ENCODE data around the gene FBXO36. TPM values are rescaled to one million over a fixed set of nuclear protein-coding genes. Genes with fewer than 3 reads are reported as not detected.

Gene FBXO36
- total and polyA plus RNA-seq, 3 experiments from 2014 or later, result 0.56 to 0.95 (median 0.74) TPM

DNA sequence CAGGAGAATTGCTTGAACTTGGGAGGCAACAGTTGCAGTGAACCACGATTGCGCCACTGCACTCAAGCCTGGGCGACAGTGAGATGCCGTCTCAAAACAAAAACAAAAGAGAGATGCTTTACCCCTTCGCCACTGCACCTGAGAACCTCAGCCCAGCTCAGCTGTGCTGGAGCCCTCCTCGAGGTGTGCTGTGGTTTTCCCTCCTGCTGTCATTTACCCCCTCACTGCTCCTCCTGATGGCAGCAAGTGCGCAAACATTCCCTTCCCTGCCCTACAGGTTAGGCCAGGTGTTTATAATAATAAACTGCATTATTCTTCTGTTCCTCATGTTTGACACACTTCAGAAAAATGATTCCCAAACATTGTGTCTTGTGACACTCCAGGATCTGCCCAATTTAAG lies 8.4 kb downstream of the FBXO36 start:
- no peaks in the 10 kb centered on the region for H3K27me3 ChIP-seq (ENCODE audit: insufficient read depth, low read length, poor library complexity, severe bottlenecking)
- H3K9me3 Mint-ChIP-seq, result no peaks in the 10 kb centered on the region
- H3K36me3 ChIP-seq (ENCODE audit: insufficient read depth, low read length), result no peaks in the 10 kb centered on the region
- DNase-seq, result no peak
- H3K27me3 Mint-ChIP-seq, result no peaks in the 10 kb centered on the region
- peaks cover 0 to 5% (median under 1%) of the 10 kb centered on the region in 3 donors for H3K4me1 Mint-ChIP-seq
- H3K9me3 ChIP-seq (ENCODE audit: low read length), result no peaks in the 10 kb centered on the region
- no peak overlapping the region for H3K4me3 Mint-ChIP-seq
- H3K36me3 Mint-ChIP-seq, result peaks cover 0 to 1% (median 0%) of the 10 kb centered on the region in 3 donors
- ChIA-PET CTCF (no interaction called here), POLR2A (no interaction called here)
- H3K4me1 ChIP-seq (ENCODE audit: insufficient read depth, low read length), result no peaks in the 10 kb centered on the region
- H3K27ac ChIP-seq (ENCODE audit: low read depth, low read length), result no peak overlapping the region
- no peak overlapping the region for H3K4me3 ChIP-seq (ENCODE audit: low read length)
- H3K27ac Mint-ChIP-seq, result peak overlapping the region in 1 of 8 donors; percentile 81

DNA sequence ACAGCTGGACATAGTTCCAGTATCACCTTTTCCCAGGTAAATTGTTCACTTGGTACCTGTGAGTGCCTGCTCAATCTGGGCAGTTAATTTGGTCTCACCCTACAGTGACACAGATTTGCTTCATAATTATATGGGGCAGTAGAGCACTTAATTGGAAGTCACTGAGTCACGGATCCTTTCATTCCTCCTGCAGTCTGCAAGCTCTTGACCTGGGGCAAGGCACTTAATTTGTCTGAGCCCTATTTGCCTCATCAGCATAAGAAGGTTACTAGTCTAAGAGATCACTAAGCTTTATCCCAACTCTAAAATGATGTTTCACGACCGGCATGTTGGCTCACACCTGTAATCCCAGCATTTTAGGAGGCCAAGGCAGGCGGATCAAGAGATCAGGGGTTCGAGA lies 8.9 kb downstream of the FBXO36 start:
- ChIA-PET CTCF (no interaction called here), POLR2A (no interaction called here)
- Histone ChIP-seq H3K27ac (ENCODE audit: low read depth, low read length) (no peak overlapping the region), H3K36me3 (ENCODE audit: insufficient read depth, low read length) (no peaks in the 10 kb centered on the region), H3K27me3 (ENCODE audit: insufficient read depth, low read length, poor library complexity, severe bottlenecking) (no peaks in the 10 kb centered on the region), H3K4me3 (ENCODE audit: low read length) (no peak overlapping the region), H3K9me3 (ENCODE audit: low read length) (no peaks in the 10 kb centered on the region), H3K4me1 (ENCODE audit: insufficient read depth, low read length) (no peaks in the 10 kb centered on the region)
- DNase-seq, result no peak
- Mint-ChIP-seq H3K27me3 (no peaks in the 10 kb centered on the region), H3K36me3 (peaks cover 0 to 2% (median 1%) of the 10 kb centered on the region in 3 donors), H3K27ac (no peak overlapping the region), H3K4me3 (no peak overlapping the region), H3K9me3 (no peaks in the 10 kb centered on the region), H3K4me1 (peaks cover 0 to 5% (median 0%) of the 10 kb centered on the region in 3 donors)

DNA sequence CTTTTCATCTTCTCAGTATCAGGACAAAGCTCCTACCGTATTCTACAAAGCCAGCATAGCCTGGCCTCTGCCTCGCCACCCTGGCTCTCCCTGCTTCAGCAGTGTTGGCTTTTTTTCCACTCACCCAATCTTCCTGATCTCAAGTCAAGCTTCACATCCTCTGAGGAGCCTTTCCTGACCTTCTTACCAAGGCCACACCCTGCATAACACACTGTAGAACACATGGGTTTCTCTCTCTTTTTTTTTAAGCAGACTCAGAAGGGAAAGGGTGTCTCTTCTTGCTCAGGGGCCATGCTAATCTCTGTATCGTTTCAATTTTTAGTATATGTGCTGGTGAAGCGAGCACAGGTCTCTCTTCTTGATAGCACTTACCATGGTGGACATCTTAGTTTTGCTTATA lies 15.2 kb downstream of the FBXO36 start:
- H3K27me3 Mint-ChIP-seq, result no peaks in the 10 kb centered on the region
- no peaks in the 10 kb centered on the region for H3K9me3 Mint-ChIP-seq
- H3K4me1 ChIP-seq (ENCODE audit: insufficient read depth, low read length), result no peaks in the 10 kb centered on the region
- H3K27me3 ChIP-seq (ENCODE audit: insufficient read depth, low read length, poor library complexity, severe bottlenecking), result no peaks in the 10 kb centered on the region
- H3K36me3 ChIP-seq (ENCODE audit: insufficient read depth, low read length), result no peaks in the 10 kb centered on the region
- H3K4me3 Mint-ChIP-seq, result no peak overlapping the region
- no peaks in the 10 kb centered on the region for H3K4me1 Mint-ChIP-seq
- ChIA-PET POLR2A (no interaction called here), CTCF (interaction anchor here (1.2 kb wide), 1 partner anchor 136 kb away, joined by 3 read pairs; no protein-coding TSS in a partner anchor)
- no peaks in the 10 kb centered on the region for H3K9me3 ChIP-seq (ENCODE audit: low read length)
- no peak overlapping the region for H3K4me3 ChIP-seq (ENCODE audit: low read length)
- peaks cover 0 to 2% (median 0%) of the 10 kb centered on the region in 3 donors for H3K36me3 Mint-ChIP-seq
- DNase-seq, result no peak
- H3K27ac Mint-ChIP-seq, result peak overlapping the region in 1 of 8 donors; percentile 49
- H3K27ac ChIP-seq (ENCODE audit: low read depth, low read length), result no peak overlapping the region

DNA sequence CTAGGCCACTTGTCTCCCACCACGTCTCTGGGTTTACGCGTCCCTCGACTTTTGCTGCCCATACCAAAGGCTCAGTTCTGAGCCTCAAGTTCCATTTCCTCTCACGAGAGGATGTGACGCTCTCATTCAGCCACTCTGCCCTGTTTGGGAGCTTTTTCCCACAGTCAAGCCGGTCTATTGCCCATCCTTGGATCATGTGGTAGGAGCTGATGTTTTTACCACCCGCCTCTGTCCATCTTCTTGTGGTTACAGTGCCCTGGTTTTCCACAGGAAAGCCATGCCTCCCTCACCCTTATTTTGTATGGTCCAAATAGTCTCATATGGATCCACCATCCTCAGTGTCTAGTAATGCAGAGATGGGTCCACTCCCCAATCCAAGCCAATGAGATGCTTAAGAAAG lies 20.4 kb downstream of the FBXO36 start:
- ChIA-PET POLR2A (no interaction called here), CTCF (no interaction called here)
- no peak for DNase-seq
- Mint-ChIP-seq H3K27ac (peak overlapping the region in 1 of 8 donors; percentile 11), H3K9me3 (no peaks in the 10 kb centered on the region), H3K36me3 (peaks cover 0 to 4% (median 0%) of the 10 kb centered on the region in 3 donors), H3K27me3 (peaks cover 0 to 1% of the 10 kb centered on the region in 2 donors), H3K4me3 (no peak overlapping the region), H3K4me1 (no peaks in the 10 kb centered on the region)
- H3K27ac ChIP-seq (ENCODE audit: low read depth, low read length), result no peak overlapping the region
- no peaks in the 10 kb centered on the region for H3K36me3 ChIP-seq (ENCODE audit: insufficient read depth, low read length)
- no peak overlapping the region for H3K4me3 ChIP-seq (ENCODE audit: low read length)
- no peaks in the 10 kb centered on the region for H3K27me3 ChIP-seq (ENCODE audit: insufficient read depth, low read length, poor library complexity, severe bottlenecking)
- no peaks in the 10 kb centered on the region for H3K4me1 ChIP-seq (ENCODE audit: insufficient read depth, low read length)
- no peaks in the 10 kb centered on the region for H3K9me3 ChIP-seq (ENCODE audit: low read length)

DNA sequence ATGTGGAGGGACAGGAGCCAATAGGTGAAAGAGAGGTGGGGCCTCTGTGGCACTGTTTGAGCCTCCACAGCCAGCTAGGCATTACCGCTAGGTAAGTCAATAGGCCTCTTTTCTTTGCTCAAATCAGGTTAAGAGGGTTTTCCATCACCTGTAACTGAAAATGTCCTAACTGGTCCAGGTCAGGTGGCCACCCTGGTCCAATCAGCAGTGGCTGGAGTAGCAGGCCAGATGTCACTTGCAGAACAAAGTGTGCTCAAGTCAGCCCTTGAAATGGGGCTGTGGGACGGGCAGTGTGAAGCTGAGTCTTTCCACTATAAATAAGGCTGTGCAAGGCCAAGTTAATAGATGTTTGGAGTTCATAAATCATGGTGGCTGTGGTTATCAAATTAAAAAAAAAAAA lies 20.9 kb downstream of the FBXO36 start:
- no peaks in the 10 kb centered on the region for H3K9me3 ChIP-seq (ENCODE audit: low read length)
- ChIA-PET POLR2A (no interaction called here), CTCF (no interaction called here)
- no peaks in the 10 kb centered on the region for H3K27me3 ChIP-seq (ENCODE audit: insufficient read depth, low read length, poor library complexity, severe bottlenecking)
- H3K27ac ChIP-seq (ENCODE audit: low read depth, low read length), result no peak overlapping the region
- H3K4me3 ChIP-seq (ENCODE audit: low read length), result no peak overlapping the region
- no peaks in the 10 kb centered on the region for H3K9me3 Mint-ChIP-seq
- peak overlapping the region in 1 of 8 donors; percentile 24 for H3K27ac Mint-ChIP-seq
- H3K4me3 Mint-ChIP-seq, result no peak overlapping the region
- DNase-seq, result no peak
- H3K27me3 Mint-ChIP-seq, result peaks cover 0 to 1% of the 10 kb centered on the region in 2 donors
- H3K4me1 ChIP-seq (ENCODE audit: insufficient read depth, low read length), result no peaks in the 10 kb centered on the region
- no peaks in the 10 kb centered on the region for H3K36me3 ChIP-seq (ENCODE audit: insufficient read depth, low read length)
- peaks cover 0 to 4% (median 0%) of the 10 kb centered on the region in 3 donors for H3K36me3 Mint-ChIP-seq
- no peaks in the 10 kb centered on the region for H3K4me1 Mint-ChIP-seq

DNA sequence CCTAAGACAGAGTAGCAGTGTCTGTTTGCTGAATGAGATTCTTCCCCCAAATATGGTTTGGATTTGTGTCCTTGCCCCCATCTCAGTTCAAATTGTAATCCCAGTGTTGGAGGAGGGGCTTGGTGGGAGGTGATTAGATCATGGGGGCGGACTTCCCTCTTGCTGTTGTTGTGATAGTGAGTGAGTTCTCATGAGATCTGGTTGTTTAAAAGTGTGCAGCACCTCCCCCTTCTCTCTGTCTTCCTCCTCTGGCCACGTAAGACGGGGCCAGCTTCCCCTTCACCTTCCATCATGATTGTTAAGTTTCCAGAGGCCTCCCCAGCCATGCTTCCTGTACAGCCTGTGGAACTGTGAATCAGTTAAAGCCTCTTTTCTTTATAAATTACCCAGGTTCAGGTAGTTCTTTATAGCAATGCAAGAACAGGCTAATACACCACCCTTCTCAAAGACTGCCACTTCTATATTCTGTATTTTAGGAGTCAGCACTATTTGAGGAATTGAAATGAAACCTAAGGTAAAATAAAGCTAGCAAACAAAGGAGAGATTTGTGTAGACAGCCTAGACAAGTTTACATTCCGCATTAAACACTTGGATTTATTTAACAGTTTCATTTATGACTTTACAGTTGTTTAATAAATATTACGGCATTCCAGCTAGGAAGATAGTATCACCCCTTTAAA lies 21.6 kb downstream of the FBXO36 start:
- DNase-seq, result no peak
- Mint-ChIP-seq H3K27ac (peak overlapping the region in 1 of 8 donors; percentile 25), H3K27me3 (peaks cover 0 to 1% of the 10 kb centered on the region in 2 donors), H3K36me3 (peaks cover 0 to 4% (median 0%) of the 10 kb centered on the region in 3 donors), H3K9me3 (no peaks in the 10 kb centered on the region), H3K4me3 (no peak overlapping the region), H3K4me1 (no peaks in the 10 kb centered on the region)
- no peaks in the 10 kb centered on the region for H3K36me3 ChIP-seq (ENCODE audit: insufficient read depth, low read length)
- H3K9me3 ChIP-seq (ENCODE audit: low read length), result no peaks in the 10 kb centered on the region
- CTCF ChIA-PET, result no interaction called here
- no peak overlapping the region for H3K4me3 ChIP-seq (ENCODE audit: low read length)
- no peak overlapping the region for H3K27ac ChIP-seq (ENCODE audit: low read depth, low read length)
- POLR2A ChIA-PET, result no interaction called here
- no peaks in the 10 kb centered on the region for H3K4me1 ChIP-seq (ENCODE audit: insufficient read depth, low read length)
- no peaks in the 10 kb centered on the region for H3K27me3 ChIP-seq (ENCODE audit: insufficient read depth, low read length, poor library complexity, severe bottlenecking)

DNA sequence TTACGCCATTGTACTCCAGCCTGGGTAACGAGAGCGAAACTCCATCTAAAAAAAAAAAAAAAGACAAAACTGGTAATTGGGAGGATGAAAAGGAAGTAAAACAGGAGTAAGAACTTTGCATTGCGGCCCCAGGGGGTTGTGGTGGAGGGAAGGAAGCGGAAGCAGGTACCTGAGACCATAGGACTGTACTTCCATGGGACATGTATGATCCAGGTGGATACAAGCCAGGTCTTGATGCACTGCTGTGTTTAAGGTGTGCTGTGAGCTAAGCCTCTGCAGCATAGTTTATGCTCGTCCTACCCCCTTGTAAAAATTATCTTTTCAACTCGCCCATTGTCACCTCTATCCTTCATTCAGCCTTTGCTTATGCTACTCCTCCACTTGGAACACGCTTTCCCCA lies 23.7 kb downstream of the FBXO36 start:
- no peak for DNase-seq
- Mint-ChIP-seq H3K4me3 (no peak overlapping the region), H3K36me3 (peaks cover 0 to 4% (median 0%) of the 10 kb centered on the region in 3 donors), H3K9me3 (no peaks in the 10 kb centered on the region), H3K27me3 (peaks cover 0 to 1% of the 10 kb centered on the region in 2 donors), H3K27ac (peak overlapping the region in 1 of 8 donors; percentile 0), H3K4me1 (no peaks in the 10 kb centered on the region)
- Histone ChIP-seq H3K4me3 (ENCODE audit: low read length) (no peak overlapping the region), H3K9me3 (ENCODE audit: low read length) (no peaks in the 10 kb centered on the region), H3K36me3 (ENCODE audit: insufficient read depth, low read length) (no peaks in the 10 kb centered on the region), H3K27ac (ENCODE audit: low read depth, low read length) (no peak overlapping the region), H3K27me3 (ENCODE audit: insufficient read depth, low read length, poor library complexity, severe bottlenecking) (no peaks in the 10 kb centered on the region), H3K4me1 (ENCODE audit: insufficient read depth, low read length) (no peaks in the 10 kb centered on the region)
- ChIA-PET CTCF (no interaction called here), POLR2A (no interaction called here)

DNA sequence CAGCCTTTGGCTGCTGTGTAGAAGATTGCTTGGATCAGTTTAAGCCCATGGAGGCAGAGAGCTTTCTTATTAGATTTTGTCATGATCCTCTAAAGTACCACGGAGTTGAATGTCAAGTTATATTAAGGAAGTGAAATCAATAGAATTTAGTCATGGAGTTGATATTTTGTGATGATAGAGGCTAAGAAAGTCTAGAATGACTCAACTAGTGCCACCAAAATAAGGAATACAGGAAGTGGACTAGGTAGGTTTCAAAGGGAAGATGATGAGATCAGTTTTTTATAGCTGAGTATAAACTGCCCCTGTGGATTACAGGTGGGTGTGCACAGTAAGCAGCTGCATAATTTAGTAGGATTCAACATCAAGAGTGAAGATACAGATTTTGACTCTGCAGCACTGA lies 25.2 kb downstream of the FBXO36 start:
- no peaks in the 10 kb centered on the region for H3K9me3 ChIP-seq (ENCODE audit: low read length)
- Mint-ChIP-seq H3K27ac (no peak overlapping the region), H3K4me1 (no peaks in the 10 kb centered on the region), H3K36me3 (peaks cover 0 to 4% (median 0%) of the 10 kb centered on the region in 3 donors), H3K27me3 (peaks cover 0 to 1% of the 10 kb centered on the region in 2 donors), H3K4me3 (no peak overlapping the region), H3K9me3 (no peaks in the 10 kb centered on the region)
- H3K4me1 ChIP-seq (ENCODE audit: insufficient read depth, low read length), result no peaks in the 10 kb centered on the region
- POLR2A ChIA-PET, result no interaction called here
- no peak overlapping the region for H3K27ac ChIP-seq (ENCODE audit: low read depth, low read length)
- CTCF ChIA-PET, result no interaction called here
- no peaks in the 10 kb centered on the region for H3K27me3 ChIP-seq (ENCODE audit: insufficient read depth, low read length, poor library complexity, severe bottlenecking)
- no peak for DNase-seq
- H3K4me3 ChIP-seq (ENCODE audit: low read length), result no peak overlapping the region
- H3K36me3 ChIP-seq (ENCODE audit: insufficient read depth, low read length), result no peaks in the 10 kb centered on the region

Data from CD8-positive, alpha-beta memory T cell (primary cell).